Keratinocyte (primary cell): ENCODE results near the gene FHIP1A. TPM values are rescaled to one million over a fixed set of nuclear protein-coding genes. Genes with fewer than 3 reads are reported as not detected.

Source experiments
- DNase-seq: peaks from one replicate; pipeline ENCODE4 v3.0.0-alpha.2; 2011; ENCODE audit warnings: low read depth, missing footprints, low spot score
- FAIRE-seq: peaks from 2 replicates; lab custom pipeline; 2011; peaks lifted over from hg19 to GRCh38; lab: Jason Lieb, UNC
- H2AFZ ChIP-seq: 2 replicates; pipeline ENCODE4 v1.6.0; 2012; ENCODE audit warnings: low read length, control low read depth, inconsistent platforms; ENCODE audit not compliant: control insufficient read depth
- H3K27ac ChIP-seq: 2 replicates; pipeline ENCODE4 v1.5.1; 2011; ENCODE audit warnings: low read length; ENCODE audit not compliant: control insufficient read depth, insufficient read depth
- H3K27me3 ChIP-seq: 3 replicates; pipeline ENCODE4 v1.6.0; 2011; ENCODE audit warnings: low read length; ENCODE audit not compliant: control insufficient read depth, insufficient read depth; ENCODE audit errors: extremely low read depth
- H3K36me3 ChIP-seq, 2 experiments: 2 replicates in 1 of 2; 3 replicates in 1 of 2; pipeline ENCODE4 v1.5.1; 2011; ENCODE audit warnings: low read length in 2 of 2, mild to moderate bottlenecking in 1 of 2; ENCODE audit not compliant: control insufficient read depth in 2 of 2, insufficient read depth in 2 of 2; ENCODE audit errors: extremely low read depth in 1 of 2
- H3K4me1 ChIP-seq: 3 replicates; pipeline ENCODE4 v1.5.1; 2011; ENCODE audit warnings: low read length; ENCODE audit not compliant: control insufficient read depth, insufficient read depth; ENCODE audit errors: extremely low read depth
- H3K4me2 ChIP-seq: 3 replicates; pipeline ENCODE4 v1.6.0; 2011; ENCODE audit warnings: low read depth, low read length; ENCODE audit not compliant: control insufficient read depth, insufficient read depth; ENCODE audit errors: extremely low read depth
- H3K4me3 ChIP-seq, 3 experiments: fragments of 200-600 bp in 1 of 3; sonication (generic) in 1 of 3; 2 replicates in 2 of 3; 3 replicates in 1 of 3; pipeline ENCODE4 v1.5.1; 2011 to 2016; ENCODE audit warnings: low read length in 3 of 3, mild to moderate bottlenecking in 3 of 3, control low read depth in 2 of 3, inconsistent platforms in 1 of 3, low read depth in 1 of 3, mixed read lengths in 1 of 3, mixed run types in 1 of 3, moderate library complexity in 1 of 3; ENCODE audit not compliant: control insufficient read depth in 2 of 3, insufficient read depth in 2 of 3; ENCODE audit errors: extremely low read depth in 1 of 3
- H3K79me2 ChIP-seq: 2 replicates; pipeline ENCODE4 v1.6.0; 2012; ENCODE audit warnings: low read length; ENCODE audit not compliant: control insufficient read depth, insufficient read depth
- H3K9ac ChIP-seq: 3 replicates; pipeline ENCODE4 v1.6.0; 2011; ENCODE audit warnings: low read length; ENCODE audit not compliant: control insufficient read depth, insufficient read depth; ENCODE audit errors: extremely low read depth
- H3K9me1 ChIP-seq: 3 replicates; pipeline ENCODE4 v1.6.0; 2011; ENCODE audit warnings: low read length; ENCODE audit not compliant: control insufficient read depth, insufficient read depth; ENCODE audit errors: extremely low read depth
- H3K9me3 ChIP-seq: 2 replicates; pipeline ENCODE4 v1.5.1; 2012; ENCODE audit warnings: low read depth, low read length; ENCODE audit not compliant: control insufficient read depth
- H4K20me1 ChIP-seq: 3 replicates; pipeline ENCODE4 v1.6.0; 2011; ENCODE audit warnings: low read length; ENCODE audit not compliant: control insufficient read depth, insufficient read depth; ENCODE audit errors: extremely low read depth
- EZH2 ChIP-seq: IDR thresholded peaks from one replicate; pipeline ENCODE4 v1.6.1; 2012; ENCODE audit warnings: inconsistent platforms, mild to moderate bottlenecking, low read length, moderate library complexity
- dilution Hi-C: fragments of 300-500 bp; cut with MboI; formaldehyde crosslinking; loops from one replicate; pipeline ENCODE4 v1.7.0; 2020; ENCODE audit warnings: low sequenced_read_pairs; ENCODE audit not compliant: extremely low pct_ligation_motif_present
- polyA plus RNA-seq, 5 experiments: library from polyadenylated mRNA; depleted of rRNA in 3 of 5; stranded (reverse) in 3 of 5; stranded (forward) in 1 of 5; unstranded in 1 of 5; fragments of >200 nt; gene quantifications; 1 replicate in 1 of 5; 2 replicates in 3 of 5; 3 replicates in 1 of 5; pipeline versions ENCODE4 v1.2.1 to v1.2.3, GENCODE V29; 2011 to 2012; ENCODE audit warnings: missing spikeins in 2 of 5, low read depth in 1 of 5, low replicate concordance in 1 of 5
- TF ChIP-seq, protein P1 (sequence below), 3 experiments: IDR thresholded peaks in 1 of 3; conservative IDR thresholded peaks in 1 of 3; optimal IDR thresholded peaks in 1 of 3; 2 replicates in 2 of 3; 3 replicates in 1 of 3; pipeline versions ENCODE3 to v1.5.1; 2011; ENCODE audit warnings: low read length in 3 of 3, mild to moderate bottlenecking in 3 of 3, moderate library complexity in 2 of 3, control low read depth in 1 of 3, inconsistent platforms in 1 of 3; ENCODE audit not compliant: insufficient read depth in 2 of 3; ENCODE audit errors: extremely low read depth in 1 of 3

Gene FHIP1A
- polyA plus RNA-seq, 1 donor (not counting 4 experiments of a cell fraction or from before 2014, with no cell fraction given) = 13.4 TPM

DNA sequence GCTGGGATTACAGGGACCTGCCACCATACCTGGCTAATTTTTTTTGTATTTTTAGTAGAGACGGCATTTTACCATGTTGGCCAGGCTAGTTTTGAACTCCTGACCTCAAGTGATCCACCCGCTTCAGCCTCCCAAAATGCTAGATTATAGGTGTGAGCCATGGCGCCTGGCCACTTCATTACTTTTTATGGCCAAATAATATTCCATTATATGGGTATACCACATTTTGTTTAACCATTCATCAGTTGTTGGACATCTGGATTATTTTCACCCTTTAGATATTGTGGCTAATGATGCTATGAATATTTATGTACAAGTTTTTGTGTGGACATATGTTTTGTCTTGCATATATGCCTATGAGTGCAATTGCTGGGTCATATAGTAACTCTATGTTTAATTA is 8.6 kb upstream of the FHIP1A start:
- Histone ChIP-seq H3K79me2 (no peaks in the 10 kb centered on the region), H2AFZ (no peak overlapping the region), H3K9ac (no peak overlapping the region), H3K9me3 (no peaks in the 10 kb centered on the region), H3K4me3 (no peak overlapping the region), H3K27me3 (no peaks in the 10 kb centered on the region), H3K4me2 (no peak overlapping the region), H3K4me1 (no peaks in the 10 kb centered on the region), H3K36me3 (no peaks in the 10 kb centered on the region), H3K9me1 (no peaks in the 10 kb centered on the region), H3K27ac (no peak overlapping the region), H4K20me1 (no peaks in the 10 kb centered on the region)
- dilution Hi-C loops = no loop called here
- no peak for DNase-seq
- no peak for TF ChIP-seq EZH2
- TF ChIP-seq, protein P1, sequence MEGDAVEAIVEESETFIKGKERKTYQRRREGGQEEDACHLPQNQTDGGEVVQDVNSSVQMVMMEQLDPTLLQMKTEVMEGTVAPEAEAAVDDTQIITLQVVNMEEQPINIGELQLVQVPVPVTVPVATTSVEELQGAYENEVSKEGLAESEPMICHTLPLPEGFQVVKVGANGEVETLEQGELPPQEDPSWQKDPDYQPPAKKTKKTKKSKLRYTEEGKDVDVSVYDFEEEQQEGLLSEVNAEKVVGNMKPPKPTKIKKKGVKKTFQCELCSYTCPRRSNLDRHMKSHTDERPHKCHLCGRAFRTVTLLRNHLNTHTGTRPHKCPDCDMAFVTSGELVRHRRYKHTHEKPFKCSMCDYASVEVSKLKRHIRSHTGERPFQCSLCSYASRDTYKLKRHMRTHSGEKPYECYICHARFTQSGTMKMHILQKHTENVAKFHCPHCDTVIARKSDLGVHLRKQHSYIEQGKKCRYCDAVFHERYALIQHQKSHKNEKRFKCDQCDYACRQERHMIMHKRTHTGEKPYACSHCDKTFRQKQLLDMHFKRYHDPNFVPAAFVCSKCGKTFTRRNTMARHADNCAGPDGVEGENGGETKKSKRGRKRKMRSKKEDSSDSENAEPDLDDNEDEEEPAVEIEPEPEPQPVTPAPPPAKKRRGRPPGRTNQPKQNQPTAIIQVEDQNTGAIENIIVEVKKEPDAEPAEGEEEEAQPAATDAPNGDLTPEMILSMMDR (optimal IDR thresholded peaks at IDR 0.05 in 1 of 3, IDR thresholded peaks at IDR 0.05 in 1 of 3, conservative IDR thresholded peaks at IDR 0.05 in 1 of 3; ENCODE audit: extremely low read depth in 1 of 3, insufficient read depth in 2 of 3, low read length in 3 of 3) = no peak
- no peak for FAIRE-seq

DNA sequence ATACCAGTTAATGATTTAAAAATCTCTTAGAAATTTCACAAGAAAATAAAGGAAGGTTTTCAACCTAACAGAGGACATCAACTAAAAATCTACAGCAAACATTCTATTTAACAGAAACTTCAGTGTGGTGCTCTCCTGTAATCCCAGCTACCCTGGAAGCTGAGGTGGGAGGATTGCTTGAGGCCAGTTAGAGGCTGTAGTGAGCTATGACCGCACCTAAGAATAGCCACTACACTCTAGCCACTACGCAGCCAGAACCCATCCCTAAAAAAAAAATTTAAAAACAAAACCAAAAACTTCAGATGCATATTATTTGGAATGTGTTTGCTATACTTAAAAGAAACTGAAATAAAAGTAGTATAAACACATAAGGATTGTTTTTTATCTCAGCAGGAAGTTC is 7.2 kb upstream of the FHIP1A start:
- H3K4me3 ChIP-seq = no peak overlapping the region

More for the DNA sequence above, 7.2 kb upstream of the FHIP1A start:
- H3K9ac ChIP-seq = no peak overlapping the region
- H3K4me1 ChIP-seq = no peaks in the 10 kb centered on the region
- TF ChIP-seq EZH2 = no peak
- TF ChIP-seq, protein P1 (optimal IDR thresholded peaks at IDR 0.05 in 1 of 3, IDR thresholded peaks at IDR 0.05 in 1 of 3, conservative IDR thresholded peaks at IDR 0.05 in 1 of 3; ENCODE audit: extremely low read depth in 1 of 3, insufficient read depth in 2 of 3, low read length in 3 of 3) = no peak
- no peaks in the 10 kb centered on the region for H4K20me1 ChIP-seq
- no peak overlapping the region for H2AFZ ChIP-seq
- DNase-seq = no peak
- H3K36me3 ChIP-seq = no peaks in the 10 kb centered on the region
- dilution Hi-C loops = no loop called here
- no peak for FAIRE-seq
- H3K79me2 ChIP-seq = no peaks in the 10 kb centered on the region
- no peak overlapping the region for H3K4me2 ChIP-seq
- H3K27me3 ChIP-seq = no peaks in the 10 kb centered on the region
- H3K9me1 ChIP-seq = no peaks in the 10 kb centered on the region
- no peak overlapping the region for H3K27ac ChIP-seq
- no peaks in the 10 kb centered on the region for H3K9me3 ChIP-seq
